Measurements from ENCODE around the gene PROCR.

GRCh38 chr20:35134880-35135279 is 37.0 kb upstream of the PROCR start:
- no peak for TF ChIP-seq EZH2 (IDR thresholded peaks at IDR 0.05; ENCODE audit: insufficient read depth, low read length)
- TF ChIP-seq, protein P1, sequence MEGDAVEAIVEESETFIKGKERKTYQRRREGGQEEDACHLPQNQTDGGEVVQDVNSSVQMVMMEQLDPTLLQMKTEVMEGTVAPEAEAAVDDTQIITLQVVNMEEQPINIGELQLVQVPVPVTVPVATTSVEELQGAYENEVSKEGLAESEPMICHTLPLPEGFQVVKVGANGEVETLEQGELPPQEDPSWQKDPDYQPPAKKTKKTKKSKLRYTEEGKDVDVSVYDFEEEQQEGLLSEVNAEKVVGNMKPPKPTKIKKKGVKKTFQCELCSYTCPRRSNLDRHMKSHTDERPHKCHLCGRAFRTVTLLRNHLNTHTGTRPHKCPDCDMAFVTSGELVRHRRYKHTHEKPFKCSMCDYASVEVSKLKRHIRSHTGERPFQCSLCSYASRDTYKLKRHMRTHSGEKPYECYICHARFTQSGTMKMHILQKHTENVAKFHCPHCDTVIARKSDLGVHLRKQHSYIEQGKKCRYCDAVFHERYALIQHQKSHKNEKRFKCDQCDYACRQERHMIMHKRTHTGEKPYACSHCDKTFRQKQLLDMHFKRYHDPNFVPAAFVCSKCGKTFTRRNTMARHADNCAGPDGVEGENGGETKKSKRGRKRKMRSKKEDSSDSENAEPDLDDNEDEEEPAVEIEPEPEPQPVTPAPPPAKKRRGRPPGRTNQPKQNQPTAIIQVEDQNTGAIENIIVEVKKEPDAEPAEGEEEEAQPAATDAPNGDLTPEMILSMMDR (IDR thresholded peaks at IDR 0.05; ENCODE audit: insufficient read depth, low read depth, low read length) = no peak
